Astrocyte of the cerebellum (primary cell): ENCODE measurements around the gene PLPPR1.

ENCODE experiments used
- DNase-seq: peaks from one replicate; pipeline ENCODE4 v3.0.0-alpha.2; 2011; ENCODE audit warnings: low read depth
- H3K4me3 ChIP-seq: 2 replicates; pipeline ENCODE4 v1.5.1; 2011; ENCODE audit warnings: mild to moderate bottlenecking, low read depth, low read length, moderate library complexity
- in situ Hi-C: cut with HindIII; loops from 2 replicates; pipeline ENCODE4 v1.10.0; 2017; ENCODE audit warnings: low sequenced_read_pairs
- TF ChIP-seq, protein P1 (sequence below): IDR thresholded peaks from 2 replicates; pipeline ENCODE4 v1.5.1; 2012; ENCODE audit warnings: low read length, low read depth, moderate library complexity, mild to moderate bottlenecking; ENCODE audit errors: missing control alignments

The PLPPR1 gene

DNA sequence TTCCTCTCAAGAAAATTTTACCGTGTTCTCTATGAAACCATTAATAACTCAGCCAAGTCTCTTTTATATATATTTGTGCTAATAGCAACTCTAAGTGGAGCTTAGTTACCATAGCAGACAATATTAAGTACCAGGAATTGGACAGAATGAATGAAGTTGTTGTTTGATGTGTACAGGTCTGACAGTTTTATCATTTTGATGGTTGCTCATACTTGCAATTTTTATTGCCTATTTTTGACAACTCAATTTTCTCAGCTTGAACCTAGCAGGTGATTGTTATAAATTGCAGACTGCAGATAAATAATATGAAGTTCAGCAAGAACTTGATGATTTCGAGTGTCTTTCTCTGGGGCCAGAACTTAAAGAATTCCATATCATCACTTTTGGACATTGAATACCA is 163.2 kb downstream of the PLPPR1 start:
- TF ChIP-seq, protein P1, sequence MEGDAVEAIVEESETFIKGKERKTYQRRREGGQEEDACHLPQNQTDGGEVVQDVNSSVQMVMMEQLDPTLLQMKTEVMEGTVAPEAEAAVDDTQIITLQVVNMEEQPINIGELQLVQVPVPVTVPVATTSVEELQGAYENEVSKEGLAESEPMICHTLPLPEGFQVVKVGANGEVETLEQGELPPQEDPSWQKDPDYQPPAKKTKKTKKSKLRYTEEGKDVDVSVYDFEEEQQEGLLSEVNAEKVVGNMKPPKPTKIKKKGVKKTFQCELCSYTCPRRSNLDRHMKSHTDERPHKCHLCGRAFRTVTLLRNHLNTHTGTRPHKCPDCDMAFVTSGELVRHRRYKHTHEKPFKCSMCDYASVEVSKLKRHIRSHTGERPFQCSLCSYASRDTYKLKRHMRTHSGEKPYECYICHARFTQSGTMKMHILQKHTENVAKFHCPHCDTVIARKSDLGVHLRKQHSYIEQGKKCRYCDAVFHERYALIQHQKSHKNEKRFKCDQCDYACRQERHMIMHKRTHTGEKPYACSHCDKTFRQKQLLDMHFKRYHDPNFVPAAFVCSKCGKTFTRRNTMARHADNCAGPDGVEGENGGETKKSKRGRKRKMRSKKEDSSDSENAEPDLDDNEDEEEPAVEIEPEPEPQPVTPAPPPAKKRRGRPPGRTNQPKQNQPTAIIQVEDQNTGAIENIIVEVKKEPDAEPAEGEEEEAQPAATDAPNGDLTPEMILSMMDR = no peak
- no peak overlapping the region for H3K4me3 ChIP-seq
- no peak for DNase-seq
- in situ Hi-C loops = no loop called here

DNA sequence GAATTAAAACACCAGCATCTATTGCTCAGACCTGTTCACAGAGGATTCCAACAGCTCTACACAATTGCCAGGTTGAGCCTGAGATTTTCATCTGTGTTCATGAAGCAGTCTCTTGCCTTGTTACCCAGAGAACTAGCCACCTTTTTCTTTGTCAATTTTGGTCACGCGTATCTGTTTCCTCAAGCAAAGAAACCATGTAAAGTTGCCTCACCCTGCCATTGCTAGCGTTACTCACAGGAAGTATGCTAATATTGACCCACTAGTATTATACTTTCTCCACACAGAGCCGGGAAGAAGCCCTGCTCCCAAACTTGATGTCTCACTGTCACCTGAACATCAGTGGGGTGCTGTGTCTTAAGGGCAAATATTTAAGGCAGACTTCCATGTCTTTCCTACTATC is 168.5 kb downstream of the PLPPR1 start:
- TF ChIP-seq, protein P1 = no peak
- in situ Hi-C loops = no loop called here

DNA sequence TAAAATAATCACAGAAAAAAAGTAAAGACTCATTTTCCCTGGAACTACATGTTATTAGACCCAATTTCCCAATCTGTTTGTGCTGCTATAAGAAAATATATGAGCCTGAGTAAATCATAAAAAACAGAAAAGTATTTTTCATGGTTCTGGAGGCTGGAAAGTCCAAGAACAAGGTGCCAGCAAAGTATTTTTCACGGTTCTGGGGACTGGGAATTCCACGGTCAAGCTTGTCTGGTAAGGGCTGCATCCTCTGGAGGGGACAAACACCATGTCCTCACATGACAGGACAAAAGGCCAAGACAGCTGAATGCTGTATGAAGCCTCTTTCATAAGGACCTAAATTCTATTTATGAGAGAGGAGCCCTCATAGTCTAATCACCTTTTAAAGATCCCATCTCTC is 172.3 kb downstream of the PLPPR1 start:
- TF ChIP-seq, protein P1 = no peak
- DNase-seq = no peak
- no peak overlapping the region for H3K4me3 ChIP-seq
- in situ Hi-C loops = no loop called here

More for the DNA sequence above, 168.5 kb downstream of the PLPPR1 start:
- no peak for DNase-seq
- H3K4me3 ChIP-seq = no peak overlapping the region

DNA sequence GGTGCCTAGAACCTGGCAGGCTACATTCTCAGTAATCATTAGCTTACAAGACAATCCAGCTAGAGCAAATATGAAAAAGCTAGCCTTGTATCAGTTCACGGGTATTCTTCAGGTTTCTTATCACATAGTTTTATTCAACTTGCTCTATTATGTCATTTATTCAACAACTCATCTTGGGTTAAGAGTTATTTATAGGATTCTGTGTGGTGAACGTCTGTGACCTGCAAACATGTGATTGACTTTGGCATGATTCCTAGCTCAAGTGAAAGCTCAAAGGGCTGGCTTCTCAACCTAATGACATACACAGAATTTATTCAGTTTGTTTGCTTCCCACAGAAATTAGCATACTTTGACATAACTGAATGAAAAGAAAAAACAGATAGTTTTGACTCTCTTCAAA is 173.1 kb downstream of the PLPPR1 start:
- TF ChIP-seq, protein P1 = no peak

DNA sequence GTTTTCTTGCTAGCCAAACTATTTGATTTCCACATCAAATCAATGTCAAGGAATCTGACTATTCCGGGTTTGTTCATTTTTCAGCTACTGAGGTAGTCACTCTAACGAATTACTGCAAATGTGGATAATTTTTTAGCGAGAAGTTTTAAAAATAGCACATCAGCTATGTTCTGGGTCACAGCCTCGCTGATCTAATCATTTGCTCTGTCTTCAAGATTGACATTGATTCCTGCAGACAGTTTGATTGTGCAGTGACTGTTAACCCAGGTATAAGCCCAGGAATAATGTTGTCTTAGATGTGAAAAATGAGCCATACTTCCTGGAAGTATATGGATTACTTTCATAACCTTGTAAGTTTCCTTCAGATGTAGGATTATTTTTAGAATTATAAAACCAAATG is 181.1 kb downstream of the PLPPR1 start:
- in situ Hi-C loops = no loop called here
- no peak overlapping the region for H3K4me3 ChIP-seq
- no peak for DNase-seq
- TF ChIP-seq, protein P1 = no peak

More for the DNA sequence above, 173.1 kb downstream of the PLPPR1 start:
- H3K4me3 ChIP-seq = no peak overlapping the region
- no peak for DNase-seq
- in situ Hi-C loops = no loop called here

DNA sequence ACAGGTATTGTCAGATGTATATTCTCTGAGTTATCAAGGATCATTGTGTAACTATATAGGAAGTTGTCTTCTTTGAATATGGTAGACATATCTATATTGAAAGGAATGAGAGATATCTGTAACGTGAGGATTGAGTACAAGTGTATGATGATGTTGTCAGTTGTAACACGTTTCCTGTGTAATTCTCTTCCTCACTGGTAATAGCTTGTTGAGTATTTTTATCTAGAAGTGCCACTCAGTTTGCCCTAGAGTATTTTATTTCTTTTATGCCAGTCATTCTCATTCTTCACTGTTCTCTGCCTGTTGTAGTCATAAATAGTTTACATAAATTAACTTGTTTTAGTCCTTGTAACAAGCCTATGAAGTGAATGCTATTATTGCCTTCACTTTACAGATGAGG is 184.1 kb downstream of the PLPPR1 start:
- in situ Hi-C loops = no loop called here
- no peak for DNase-seq
- H3K4me3 ChIP-seq = no peak overlapping the region
- TF ChIP-seq, protein P1 = no peak

DNA sequence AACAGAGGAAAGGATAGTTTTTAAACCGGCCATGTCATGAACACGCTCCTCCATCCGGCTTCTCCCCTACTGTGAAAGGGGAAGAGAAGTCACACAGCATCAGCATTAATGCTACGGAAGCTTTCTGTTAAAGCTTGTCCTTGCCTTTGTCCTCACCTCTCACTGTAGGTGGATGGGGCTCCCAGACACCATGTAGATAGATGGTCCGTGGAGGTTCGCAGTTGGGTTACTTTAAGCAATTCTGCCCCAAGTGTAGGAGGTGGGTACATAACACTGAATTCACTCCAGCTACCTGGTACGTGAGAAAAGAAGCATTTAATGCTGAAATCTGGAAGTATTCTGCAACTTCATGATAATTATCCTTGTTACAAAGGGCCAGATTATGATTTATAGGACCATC is 190.5 kb downstream of the PLPPR1 start:
- no peak for DNase-seq
- TF ChIP-seq, protein P1 = no peak
- in situ Hi-C loops = no loop called here
- H3K4me3 ChIP-seq = no peak overlapping the region
